Hepatic stellate cell (primary cell): ENCODE data around the gene PTCSC3.

Source experiments
- DNase-seq: peaks from one replicate; pipeline ENCODE4 v3.0.0; 2011; ENCODE audit warnings: low spot score

The PTCSC3 gene

DNA sequence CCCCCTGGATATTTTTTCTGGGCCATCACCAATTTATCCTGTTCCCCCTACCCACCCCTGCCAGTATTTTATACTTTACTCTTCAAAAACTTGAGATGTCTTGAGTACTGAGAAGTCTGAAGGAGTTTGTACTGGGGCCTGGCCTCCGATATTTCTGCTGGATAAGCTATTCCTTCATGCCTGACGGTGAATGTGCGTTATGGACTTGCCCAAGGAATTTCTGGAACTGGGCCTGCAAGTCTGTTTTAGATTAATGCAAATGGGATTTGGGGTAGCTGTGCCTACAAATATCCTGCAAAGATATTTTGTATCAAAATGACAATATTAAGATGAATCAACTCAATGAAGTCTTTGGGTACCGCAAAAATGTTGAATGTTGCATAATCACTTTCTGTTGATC is at the start of gene PTCSC3:
Gene PTCSC3 (minus strand): TSS at position 199 of the 400 bp plus-strand sequence.
- DNase-seq: no peak

DNA sequence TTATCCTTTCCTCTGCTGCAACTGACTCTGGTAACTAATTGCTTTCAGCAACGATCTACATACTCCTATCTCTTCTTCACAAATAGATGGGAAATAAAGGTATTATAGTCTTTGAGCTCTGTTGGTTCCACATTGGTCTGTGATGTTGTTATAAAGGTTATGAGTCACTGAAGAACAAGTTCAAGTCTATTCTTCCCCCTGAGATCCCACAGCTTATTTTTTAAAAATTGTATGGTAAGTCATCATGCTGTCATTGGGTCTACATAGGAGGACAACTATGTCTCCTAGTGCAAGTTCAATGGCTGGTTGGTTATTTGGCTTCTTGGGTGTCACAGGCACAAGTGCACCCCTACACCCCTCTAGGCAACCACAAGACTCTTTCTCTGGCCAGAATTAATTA is 49.6 kb upstream of the PTCSC3 start:
- no peak for DNase-seq

DNA sequence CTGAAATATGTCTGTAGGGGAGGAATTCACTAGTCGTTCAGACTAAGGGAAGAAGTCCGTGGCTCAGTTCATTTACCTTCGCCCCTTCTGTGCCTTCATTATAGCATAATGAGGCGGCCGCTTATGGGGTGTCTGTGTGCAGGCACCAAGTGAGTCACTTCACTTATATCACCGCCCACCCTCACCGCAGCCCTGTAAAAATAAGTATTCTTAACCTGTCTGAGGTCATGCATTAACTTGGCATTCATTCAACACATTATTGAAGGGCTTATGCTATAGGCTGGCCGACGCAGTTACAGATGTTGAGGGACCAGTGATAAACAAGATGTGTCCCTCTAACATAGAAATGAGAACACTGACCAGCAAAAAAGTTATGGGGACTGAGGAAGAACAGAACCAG is 47.7 kb upstream of the PTCSC3 start:
- DNase-seq: no peak

DNA sequence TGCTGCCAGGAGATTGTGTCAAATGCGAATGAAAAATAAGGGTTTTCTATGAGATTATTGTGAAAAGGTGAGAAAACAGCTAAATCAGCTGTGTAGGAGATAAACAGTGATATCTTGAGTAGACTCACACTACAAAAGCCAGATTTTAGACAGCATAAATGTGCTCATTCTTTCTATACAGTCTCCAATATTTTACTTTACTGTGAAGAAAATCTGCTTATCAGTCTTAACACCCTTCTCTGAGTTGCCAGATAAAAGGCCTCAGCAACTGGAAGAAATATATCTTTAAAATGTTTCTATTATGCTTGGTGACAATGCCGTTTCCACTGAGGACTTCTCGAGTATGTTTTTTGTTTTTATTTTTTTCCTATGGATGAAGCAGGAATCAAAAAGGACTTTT is 47.0 kb upstream of the PTCSC3 start:
- DNase-seq: no peak

DNA sequence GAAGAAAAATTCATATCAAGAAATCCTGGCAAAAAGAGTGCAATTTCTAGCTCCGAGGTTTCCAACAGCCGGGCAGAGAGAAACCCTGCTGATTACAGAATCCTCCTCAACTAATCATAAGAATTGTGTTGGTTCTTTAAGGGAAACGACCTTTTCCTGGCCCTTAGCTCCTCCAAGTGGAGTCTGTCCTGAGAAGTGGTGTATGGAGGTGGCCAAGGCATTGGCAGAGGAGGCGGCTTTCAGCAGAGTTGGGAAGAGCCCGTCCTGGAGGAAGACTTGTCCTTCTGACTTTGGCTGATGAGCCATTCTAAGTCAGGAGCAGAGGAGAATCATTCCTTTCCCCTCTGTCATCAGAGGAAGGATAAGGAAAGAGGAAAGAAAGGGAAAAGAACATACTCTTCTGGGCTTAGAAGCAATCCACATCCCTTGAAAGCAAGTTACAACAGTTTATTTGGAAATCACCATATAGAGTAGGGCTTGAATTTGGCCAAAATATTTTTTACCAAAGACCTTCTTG is 46.5 kb upstream of the PTCSC3 start:
- DNase-seq: no peak

DNA sequence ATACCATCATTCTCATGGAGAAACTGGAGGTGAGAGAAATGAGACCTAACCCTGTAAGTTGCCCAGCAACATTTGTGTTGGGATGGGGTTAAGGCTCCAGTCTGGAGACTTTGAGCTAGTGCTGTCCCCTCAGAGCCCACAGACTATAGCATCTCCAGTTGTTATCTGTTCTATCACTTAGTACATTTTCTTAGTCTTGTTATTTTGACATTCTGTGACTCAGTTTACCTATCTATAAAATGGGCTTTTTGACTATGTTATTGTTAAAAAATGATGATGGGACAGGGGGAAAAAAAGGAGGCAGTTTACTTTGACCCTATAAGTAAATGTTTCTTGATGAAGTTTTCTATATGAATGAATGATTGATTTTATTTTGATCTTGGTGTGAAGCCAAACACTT is 45.8 kb upstream of the PTCSC3 start:
- DNase-seq: no peak

DNA sequence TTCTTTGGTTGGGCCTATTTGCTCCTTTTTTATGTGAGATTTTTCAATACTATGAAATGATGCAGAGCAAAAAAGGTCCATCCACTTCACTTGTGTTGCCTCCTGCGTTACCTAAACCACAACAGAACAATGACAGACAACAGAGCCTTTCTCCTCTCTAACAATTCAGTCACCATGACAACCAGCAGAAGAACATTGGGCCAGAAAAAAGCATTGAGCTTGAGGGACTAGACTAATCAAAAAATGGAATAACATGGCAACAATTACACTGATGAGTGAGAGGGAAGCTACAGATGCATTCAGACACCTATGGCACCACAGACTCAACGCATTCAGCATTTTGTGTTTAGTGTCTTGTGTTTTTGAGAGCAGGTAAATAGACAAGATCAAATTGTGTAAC is 44.6 kb upstream of the PTCSC3 start:
- DNase-seq: no peak

DNA sequence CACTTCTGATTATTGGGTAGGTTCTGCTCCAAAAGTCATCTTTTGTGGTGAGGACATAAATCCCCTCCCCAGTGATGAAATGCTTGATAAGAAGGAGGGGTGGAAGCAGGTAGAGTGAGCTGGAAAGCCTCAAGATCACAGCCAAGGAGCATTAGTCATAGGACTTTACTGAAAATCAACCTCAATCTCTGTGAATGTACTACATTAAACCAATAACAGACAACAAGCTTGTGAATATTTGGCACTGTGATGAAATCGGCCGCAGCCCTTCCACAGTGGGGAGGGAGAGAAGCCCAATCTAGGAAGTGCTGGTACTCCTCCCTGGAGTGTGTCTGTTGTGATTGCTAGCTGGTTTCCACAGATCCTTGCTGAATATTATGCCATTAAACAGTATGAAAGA is 41.2 kb upstream of the PTCSC3 start:
- DNase-seq: no peak

DNA sequence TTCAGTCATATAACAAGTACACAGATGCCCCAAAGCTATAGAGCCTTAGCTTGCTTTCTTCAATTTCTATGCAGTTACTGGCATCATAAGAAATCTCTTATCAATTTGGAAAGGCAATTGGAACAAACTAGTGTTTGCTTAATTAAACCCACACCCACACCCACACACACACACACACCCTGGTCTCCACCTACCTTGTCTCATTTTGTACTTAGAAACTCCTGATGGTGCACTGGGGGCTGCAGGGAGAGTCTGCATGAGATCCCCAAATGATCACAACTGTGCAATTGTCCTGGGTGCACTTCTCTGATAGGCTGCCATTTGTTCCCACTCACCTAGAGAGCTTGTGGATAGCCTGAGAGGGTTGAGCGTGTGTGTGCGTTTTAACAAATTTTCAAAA is 40.5 kb upstream of the PTCSC3 start:
- DNase-seq: no peak

DNA sequence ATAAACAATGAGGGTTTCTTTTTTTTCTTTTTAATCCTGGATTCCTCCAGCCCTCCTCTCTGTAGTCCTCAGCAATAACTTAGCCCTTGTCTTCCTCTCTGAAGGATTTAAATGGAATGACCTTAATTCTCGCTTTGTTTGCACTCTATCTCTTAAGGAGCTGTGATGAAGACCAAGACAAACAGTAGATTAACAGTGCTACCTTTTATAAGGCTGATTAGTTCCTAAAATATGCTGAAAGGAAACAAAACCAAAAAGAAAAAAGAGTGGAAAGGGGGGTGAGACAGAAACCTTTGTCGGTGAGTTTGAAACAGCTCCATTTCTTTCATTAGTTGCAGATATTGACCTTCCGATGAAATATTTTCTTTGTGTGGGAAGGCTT is 38.7 kb upstream of the PTCSC3 start:
- no peak for DNase-seq

DNA sequence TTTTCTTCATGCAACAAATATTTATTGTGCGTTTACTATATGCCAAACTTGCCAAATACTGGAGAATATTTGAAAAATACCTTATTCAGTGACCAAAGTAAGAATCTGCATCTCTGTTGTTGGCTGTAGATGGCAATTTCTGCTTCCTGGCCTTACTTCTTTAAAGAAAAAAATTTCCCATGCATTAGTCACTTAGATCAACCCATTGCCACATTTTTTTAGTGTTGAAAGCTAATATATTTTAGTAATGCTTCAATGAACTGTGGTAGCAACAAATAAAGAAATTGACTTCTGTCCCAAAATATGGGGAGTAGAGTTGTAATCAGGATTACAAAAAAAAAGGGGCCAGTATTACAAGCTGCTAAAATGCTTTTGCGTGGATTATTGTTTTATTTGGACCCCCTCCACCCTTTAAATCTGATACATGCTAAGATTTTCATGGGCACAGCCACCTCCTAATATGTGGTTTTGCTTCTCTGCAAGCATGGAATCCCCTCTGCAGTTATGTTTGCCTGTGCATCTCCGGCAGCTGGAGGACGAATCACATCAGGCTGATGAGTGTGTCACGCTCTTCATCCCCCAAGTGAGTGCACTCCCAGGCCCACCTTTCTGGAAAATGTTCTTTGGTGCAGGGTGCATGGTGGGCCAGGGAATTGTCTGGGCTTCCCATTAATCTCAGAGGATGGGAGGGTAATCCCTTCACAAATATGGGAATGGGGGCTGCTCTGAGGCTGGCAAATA is 38.1 kb upstream of the PTCSC3 start:
- no peak for DNase-seq

DNA sequence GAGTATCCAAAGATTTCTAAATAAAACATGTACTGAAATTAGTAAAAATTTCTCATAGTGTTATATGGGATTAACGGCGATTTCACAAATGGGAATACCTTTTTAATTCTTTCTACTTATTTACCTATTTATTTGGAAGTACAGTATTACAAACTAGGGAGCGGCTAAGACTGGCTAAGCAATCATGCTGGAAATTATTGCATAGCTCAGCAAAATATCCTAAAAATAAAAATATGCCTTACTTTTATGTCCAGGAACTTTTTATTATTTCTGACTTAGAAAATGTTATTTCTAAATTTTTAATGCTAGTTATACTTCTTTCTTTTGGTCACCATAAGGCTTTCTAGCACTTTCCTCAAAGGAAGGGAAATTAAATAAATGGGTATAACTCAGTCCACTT is 36.5 kb upstream of the PTCSC3 start:
- no peak for DNase-seq

DNA sequence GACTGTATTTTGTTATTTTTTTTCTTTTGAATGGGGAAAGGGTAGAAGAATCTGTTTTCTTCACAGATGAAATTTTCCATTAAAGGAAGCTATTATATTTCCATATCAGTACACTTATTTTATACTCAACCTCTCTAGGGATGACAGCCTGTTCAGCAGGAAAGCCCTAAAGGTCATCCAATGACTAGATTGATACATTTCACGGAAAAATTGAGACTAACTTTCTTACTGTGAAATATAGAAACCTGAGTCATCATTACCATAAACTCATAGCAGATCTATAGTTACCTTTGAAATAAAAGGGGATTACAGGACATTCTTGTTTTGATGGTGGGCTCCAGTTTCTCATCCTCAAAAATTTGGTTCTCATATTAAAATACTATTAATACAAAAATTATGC is 36.1 kb upstream of the PTCSC3 start:
- DNase-seq: no peak

DNA sequence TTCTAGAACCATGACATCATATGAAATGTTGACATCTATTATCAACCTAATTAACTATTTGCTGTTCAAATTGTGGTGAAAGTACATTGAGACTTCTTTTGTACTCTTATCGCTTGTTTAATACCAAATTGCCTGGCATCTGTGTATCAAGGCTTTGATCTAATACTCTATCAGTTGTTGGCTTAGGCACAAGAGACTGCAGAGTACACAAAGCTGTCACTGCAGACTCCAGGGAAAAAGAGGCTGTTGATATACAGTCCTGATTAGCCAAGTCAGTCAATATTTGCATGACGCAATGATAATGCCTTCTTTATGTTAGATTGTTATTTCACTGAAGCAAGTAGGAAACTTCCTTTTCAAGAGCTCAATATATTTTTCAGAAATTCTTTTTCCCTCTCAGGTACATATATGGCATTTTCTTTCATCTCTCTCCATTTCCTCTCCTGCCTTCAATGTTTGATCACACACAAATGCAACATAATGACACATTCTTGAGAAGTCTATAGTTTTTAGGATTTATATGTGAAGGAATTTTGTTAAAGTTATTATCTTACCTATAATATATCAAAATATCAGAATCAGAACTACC is 32.3 kb upstream of the PTCSC3 start:
- DNase-seq: no peak

DNA sequence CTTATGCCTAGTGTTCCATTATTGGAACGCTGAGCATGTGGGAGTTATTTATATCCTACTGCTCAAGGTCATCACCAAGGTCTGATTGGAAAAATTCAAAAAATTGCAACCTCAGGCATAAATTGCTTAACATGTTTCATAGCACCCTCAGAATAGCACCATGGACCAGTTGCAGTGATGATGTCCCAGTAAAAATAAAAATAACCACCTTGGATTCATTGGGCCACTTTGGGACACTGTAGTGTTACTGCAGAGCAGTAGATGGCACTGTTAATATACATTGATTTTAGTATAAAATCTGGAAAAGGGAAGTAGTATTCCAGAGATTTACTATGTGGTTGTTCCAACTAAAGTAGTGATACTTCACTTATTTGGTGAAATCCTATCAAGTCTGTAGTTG is 31.0 kb upstream of the PTCSC3 start:
- no peak for DNase-seq

DNA sequence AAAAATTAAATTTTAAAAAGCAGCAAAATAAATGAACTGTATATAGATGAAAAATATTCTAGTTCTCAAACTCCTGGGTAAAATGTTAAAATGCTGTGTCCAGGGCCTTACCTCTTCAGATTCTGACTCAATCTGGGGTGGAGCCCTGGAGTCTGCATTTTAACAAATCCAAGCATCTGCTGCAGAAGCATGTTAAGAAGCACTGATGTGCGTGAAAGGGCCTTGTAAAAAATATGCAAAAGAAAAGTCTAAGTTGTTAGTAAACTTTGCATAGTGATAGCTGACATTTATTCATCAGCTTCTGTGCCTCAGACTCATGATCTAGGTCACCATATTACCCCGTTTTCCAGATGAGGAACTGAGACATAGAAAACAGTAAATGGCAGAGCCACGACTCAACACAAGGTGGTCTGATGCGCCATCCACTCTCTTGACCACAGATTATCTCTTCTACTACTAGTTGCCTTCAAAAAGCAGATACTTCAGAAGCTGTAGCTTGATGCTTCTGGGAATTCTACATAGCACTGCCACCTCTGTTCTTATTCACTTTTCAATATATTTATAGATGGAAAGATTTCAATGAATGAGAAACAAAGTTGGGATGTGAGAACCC is 28.0 kb upstream of the PTCSC3 start:
- no peak for DNase-seq

DNA sequence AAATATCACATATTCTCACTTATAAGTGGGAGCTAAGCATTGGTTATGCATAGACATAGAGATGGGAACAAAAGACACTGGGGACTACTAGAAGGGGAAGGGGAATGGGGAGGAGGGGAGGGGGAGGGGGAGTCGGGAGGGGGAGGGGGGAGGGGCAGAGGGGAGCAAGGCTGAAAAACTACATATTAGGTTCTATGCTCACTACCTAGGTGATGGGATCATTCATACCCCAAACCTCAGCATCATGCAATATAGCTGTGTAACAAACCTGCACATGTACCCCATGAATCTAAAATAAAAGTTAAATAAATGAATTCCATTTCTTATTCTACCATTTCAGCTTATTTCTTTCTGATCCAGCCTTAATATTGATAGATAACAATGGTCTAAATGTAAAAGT is 21.9 kb upstream of the PTCSC3 start:
- DNase-seq: no peak

DNA sequence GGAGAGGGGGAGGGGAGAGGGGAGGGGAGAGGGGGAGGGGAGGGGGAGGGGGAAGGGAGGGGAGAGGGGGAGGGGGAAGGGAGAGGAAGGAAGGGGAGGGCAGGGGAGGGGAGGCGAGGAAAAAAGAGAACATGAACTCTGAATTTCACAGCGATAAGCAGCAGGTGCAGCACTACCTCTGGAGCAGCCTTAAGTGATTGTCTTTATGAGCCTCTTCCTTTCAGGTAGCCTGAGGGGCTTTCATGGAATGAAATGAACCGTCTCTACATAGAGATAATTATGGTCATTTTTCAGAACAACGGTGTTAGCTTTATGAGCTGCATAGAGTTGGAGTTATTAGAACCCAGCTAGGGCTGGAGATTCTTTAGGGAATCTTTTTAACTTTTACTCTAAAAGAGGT is 18.1 kb upstream of the PTCSC3 start:
- DNase-seq: no peak

DNA sequence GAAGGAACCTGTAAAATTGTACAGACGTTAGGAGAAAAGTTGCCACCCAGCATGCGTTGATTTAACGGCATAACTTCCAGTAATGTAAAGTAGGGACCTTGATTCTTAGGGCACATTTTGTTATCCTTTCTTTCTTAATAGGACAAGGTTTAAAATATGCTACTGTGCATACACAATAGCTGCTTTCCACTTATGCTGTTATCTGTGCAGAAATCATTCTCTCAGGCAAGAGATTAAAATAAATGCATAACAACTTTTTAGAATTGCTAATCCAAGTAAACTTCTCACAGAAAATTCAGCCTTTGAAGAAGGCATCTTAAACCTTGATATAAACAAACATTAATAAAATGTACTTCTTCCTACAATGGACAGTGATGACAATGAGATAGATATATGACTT is 16.0 kb upstream of the PTCSC3 start:
- no peak for DNase-seq

DNA sequence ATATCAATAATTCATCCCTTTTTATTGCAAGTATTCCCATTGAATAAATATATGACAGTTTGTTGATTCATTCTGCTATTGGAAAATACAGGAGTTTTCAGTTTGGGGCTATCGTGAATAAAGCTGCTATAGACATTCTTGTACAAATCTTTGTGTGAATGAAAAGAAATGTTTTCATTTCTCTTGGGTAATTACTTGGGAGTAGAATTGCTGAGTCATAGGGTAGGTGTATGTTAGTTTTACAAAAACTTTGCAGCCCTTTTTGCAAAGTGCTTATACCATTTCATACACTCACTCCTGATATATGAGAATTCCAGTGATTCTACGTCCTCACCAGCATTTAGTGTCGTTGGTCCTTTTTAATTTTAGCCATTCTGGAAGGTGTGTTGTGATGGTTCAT is 6.9 kb upstream of the PTCSC3 start:
- no peak for DNase-seq

DNA sequence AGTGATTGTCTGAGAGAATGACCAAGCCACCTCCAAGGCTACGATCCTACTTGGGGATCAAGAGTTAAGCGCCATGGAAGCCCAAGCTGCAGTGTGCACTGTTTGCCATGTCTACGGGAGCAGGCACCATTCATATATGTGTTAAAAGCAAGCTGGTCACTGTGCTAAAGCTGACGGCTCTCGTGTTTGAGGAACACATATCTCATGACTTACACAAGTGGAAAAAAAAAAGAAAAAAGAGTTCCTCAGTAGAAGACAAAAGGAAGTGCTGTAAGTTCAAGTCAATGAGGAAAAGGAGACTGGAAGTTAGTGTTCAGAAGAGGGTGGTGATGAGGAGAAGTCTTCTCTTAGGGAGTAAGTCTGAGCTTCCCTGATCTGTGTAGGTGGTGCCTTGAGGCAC is 4.9 kb upstream of the PTCSC3 start:
- no peak for DNase-seq

DNA sequence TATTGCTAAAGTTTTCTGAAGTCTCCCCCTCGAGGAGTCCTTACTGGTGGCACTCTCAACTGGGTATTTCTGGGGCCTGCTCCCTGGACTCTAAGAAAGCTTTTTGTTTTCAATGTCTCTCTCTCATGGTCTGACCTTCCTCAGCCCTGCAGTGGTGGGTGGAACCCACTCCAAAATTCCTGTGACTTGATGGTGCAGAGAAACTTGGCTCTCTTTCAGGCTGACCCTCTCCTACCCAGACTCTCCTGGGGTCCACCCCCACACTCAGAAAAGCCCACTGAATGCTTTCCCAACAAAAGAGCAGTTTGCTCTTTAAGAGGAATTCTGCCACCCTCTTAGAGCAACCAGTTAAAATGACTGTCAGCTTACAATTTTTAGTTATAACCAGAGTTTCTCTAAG is 967 bp upstream of the PTCSC3 start:
- no peak for DNase-seq

DNA sequence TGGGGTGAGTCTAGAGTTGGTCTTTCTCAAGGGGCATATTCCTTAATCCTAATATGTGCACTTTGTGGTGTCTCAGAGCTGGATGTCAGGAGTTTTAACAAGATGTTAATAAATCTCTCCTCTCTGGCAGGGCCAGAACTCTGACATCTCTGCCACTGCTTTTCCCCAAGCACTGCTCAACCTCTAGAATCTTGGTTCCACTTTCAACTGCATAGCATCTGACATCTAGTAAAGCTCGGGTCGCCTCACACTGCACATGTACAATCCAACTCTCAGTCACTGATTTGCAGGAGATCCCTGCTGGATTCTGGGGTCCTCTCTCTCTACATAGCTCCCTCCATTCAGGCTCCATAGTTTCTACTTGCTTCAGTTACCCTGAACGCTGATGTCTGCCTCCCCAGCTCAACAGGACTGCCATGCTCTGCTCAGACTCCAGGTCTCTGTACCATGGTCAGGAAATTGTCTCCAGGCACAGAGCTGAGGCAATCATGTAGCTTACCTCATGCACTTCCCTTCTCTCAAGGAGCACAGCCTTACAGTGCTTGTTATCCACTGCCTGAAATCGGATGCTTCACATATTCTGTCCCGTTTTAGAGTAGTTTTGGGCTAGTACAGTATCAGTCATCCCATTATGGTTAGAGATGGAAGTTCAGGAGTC is 1.6 kb downstream of the PTCSC3 start:
- DNase-seq: no peak
